Skin of body (tissue), 2 donors: ENCODE measurements around the gene NUP93. TPM values are rescaled to one million over a fixed set of nuclear protein-coding genes. Genes with fewer than 3 reads are reported as not detected.

ENCODE experiments used
- DNase-seq: peaks from one replicate; lab custom pipeline; 2025; lab: John Stamatoyannopoulos, UW
- total RNA-seq: library from RNA; depleted of rRNA; stranded (reverse); fragments of >200 nt; gene quantifications from one replicate; pipeline ENCODE4 v1.2.3, GENCODE V29; 2014

The NUP93 gene
- 41.8 TPM for total RNA-seq

GRCh38 chr16:56729735-56730662, at the start of gene NUP93:
Gene NUP93, plus strand, starts transcription at chr16:56730129. Its CDS starts 18,119 bp downstream, at chr16:56748248.
- peak; percentile 86 for DNase-seq

GRCh38 chr16:56681939-56682702, 47.8 kb upstream of the NUP93 start, which contains the start of gene MT1X:
Gene MT1X, plus strand, starts transcription at chr16:56682470. Its CDS starts 71 bp downstream, at chr16:56682541.
- peak; percentile 86 for DNase-seq

GRCh38 chr16:56682703-56683397, 47.1 kb upstream of the NUP93 start:
- no peak for DNase-seq

GRCh38 chr16:56683424-56684172, 46.3 kb upstream of the NUP93 start:
- DNase-seq, result no peak

GRCh38 chr16:56684256-56684925, 45.5 kb upstream of the NUP93 start:
- DNase-seq, result no peak

- DNase-seq, result no peak
Observed at GRCh38 chr16:56684926-56685590, 44.9 kb upstream of the NUP93 start.

- DNase-seq, result no peak
Observed at GRCh38 chr16:56686758-56687157, 43.2 kb upstream of the NUP93 start.

GRCh38 chr16:56688762-56689161, 41.2 kb upstream of the NUP93 start:
- DNase-seq, result no peak

GRCh38 chr16:56689171-56689570, 40.8 kb upstream of the NUP93 start:
- DNase-seq, result no peak

- DNase-seq, result no peak
Observed at GRCh38 chr16:56690420-56691122, 39.4 kb upstream of the NUP93 start.

- DNase-seq, result no peak
Observed at GRCh38 chr16:56691885-56692284, 38.0 kb upstream of the NUP93 start.

- no peak for DNase-seq
Observed at GRCh38 chr16:56695246-56695645, 34.7 kb upstream of the NUP93 start.

- no peak for DNase-seq
Observed at GRCh38 chr16:56697456-56698155, 32.3 kb upstream of the NUP93 start.

GRCh38 chr16:56700195-56700594, 29.7 kb upstream of the NUP93 start:
- no peak for DNase-seq

GRCh38 chr16:56700631-56701030, 29.3 kb upstream of the NUP93 start:
- DNase-seq, result no peak

GRCh38 chr16:56701534-56701933, 28.4 kb upstream of the NUP93 start:
- no peak for DNase-seq

GRCh38 chr16:56702836-56703235, 27.1 kb upstream of the NUP93 start:
- DNase-seq, result no peak
